HPDE6-E6E7 (cell line): ENCODE results near the gene PACS2.
"Not testable (repeated sequence)": the region's sequence is repeated elsewhere in the genome, so short reads cannot be mapped to it uniquely, and the experiment has no call there.

ENCODE experiments used
- DNase-seq: peaks from one replicate; pipeline ENCODE4 v3.0.0; 2011; ENCODE audit warnings: missing footprints; ENCODE audit errors: extremely low spot score

The PACS2 gene

GRCh38 chr14:105348945-105349699, 34.6 kb downstream of the PACS2 start:
- DNase-seq, result no peak

DNA sequence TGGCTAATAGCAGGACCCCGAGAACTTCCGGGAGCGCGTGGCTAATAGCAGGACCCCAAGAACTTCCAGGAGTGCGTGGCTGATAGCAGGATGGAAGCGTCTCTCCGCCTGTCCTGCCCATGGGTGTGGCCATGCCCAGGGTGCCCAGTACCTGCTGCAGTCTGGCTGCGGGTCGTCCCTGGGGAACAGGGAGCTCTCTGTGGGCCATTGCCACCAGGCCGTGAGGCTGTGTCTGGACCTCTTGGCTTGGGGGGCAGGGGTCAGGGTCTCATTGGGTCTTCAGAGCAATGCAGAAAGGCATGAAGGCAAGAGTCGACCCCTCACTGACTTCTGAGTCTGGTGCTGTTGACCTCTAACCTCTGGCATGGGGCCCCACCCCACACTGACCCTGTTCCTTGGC, 35.4 kb downstream of the PACS2 start:
- DNase-seq, result no peak

DNA sequence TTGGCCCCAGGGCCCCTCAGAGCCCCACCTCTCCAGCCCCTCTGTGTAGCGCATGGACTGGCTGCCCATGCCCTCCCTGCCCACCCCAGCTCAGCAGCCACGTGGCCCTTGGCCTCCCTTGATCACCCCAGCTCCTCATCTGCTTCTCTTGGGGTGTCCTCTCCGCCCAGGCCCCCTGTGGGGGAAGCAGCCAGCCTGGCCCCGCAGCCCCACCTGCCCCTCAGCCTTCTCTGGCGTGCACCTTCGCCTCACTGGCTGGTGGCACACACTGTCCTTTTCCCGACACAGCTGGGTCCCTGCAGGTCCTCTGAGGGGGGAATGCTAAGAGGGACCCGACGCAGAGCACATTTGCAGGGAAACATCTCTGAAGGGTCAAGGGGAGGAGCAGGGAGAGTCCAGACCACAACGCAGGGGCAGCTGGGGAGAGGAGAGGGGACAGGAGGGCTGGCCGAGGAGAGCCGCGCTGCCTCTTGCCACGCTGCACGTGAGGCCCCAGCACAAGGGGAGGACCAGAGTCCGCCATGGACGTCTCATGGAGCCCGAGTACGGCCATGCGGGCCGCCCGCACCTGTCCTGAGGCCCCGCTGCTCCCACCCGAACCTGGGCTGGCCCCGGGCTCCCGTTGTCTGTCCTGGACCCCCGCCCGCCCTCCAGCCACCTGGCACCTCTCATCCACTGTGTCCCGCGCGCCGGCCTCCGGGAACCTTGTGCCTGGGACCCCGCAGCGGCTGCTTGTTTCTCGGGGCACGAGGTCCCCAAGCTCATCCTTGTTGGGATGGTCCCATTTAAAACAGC, 36.1 kb downstream of the PACS2 start:
- DNase-seq, result no peak

DNA sequence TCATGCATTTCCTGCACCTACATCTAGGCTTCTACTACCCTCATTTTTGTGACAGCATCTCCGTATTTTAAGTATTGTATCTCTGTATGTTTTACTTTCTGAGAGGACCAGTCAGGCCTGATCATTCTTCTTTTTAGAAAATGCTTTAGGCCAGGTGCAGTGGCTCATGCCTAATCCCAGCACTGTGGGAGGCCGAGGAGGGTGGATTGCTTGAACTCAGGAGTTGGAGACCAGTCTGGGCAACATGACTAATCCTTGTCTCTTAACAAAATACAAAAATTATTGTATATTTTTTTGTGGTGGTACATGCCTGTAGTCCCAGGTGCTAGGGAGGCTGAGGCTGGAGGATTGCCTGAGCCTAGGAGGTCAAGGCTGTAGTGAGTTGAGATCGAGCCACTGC, 36.9 kb downstream of the PACS2 start:
- DNase-seq, result no peak

DNA sequence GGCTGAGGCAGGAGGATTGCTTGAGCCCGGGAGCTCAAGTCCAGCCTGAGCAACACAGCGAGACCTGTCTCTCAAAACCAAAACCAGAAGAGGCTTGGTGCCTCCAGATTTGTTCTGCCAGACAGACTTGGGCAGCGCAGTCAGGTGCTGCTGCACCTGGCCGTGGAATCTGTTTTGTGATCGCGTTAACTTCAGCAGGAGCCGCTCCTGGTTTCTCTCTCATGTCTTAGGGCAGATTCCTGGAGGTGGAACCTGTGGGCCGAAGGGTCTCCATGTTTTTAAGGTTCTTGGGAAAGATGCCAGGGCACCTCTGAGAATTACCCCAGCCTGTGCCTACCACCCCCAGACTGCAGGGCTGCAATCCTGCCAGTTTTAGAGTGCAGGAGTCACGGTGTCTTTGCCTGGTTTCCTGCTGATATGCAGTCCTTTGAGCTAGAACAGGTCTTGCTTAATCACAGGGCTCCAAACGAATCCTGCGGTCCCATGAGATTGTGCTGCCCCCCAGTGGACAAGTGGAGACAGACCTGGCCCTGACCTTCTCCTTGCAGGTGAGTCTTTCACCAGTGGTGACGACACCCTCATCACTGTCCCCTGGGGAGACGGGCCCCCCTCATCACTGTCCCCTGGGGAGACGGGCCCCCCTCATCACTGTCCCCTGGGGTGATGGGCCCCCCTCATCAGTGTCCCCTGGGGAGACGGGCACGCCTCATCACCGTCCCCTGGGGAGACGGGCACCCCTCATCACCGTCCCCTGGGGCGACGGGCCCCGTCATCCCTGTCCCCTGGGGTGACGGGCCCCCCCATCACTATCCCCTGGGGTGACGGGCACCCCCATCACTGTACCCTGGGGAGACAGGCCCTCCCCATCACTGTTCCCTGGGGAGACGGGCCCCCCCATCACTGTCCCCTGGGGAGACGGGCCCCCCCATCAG, 37.6 kb downstream of the PACS2 start:
- peak; percentile 94 for DNase-seq

GRCh38 chr14:105353136-105353535, 38.6 kb downstream of the PACS2 start:
- DNase-seq, result no peak

GRCh38 chr14:105354541-105354940, 40.0 kb downstream of the PACS2 start:
- DNase-seq, result no peak

GRCh38 chr14:105355049-105355575, 40.6 kb downstream of the PACS2 start:
- no peak for DNase-seq

DNA sequence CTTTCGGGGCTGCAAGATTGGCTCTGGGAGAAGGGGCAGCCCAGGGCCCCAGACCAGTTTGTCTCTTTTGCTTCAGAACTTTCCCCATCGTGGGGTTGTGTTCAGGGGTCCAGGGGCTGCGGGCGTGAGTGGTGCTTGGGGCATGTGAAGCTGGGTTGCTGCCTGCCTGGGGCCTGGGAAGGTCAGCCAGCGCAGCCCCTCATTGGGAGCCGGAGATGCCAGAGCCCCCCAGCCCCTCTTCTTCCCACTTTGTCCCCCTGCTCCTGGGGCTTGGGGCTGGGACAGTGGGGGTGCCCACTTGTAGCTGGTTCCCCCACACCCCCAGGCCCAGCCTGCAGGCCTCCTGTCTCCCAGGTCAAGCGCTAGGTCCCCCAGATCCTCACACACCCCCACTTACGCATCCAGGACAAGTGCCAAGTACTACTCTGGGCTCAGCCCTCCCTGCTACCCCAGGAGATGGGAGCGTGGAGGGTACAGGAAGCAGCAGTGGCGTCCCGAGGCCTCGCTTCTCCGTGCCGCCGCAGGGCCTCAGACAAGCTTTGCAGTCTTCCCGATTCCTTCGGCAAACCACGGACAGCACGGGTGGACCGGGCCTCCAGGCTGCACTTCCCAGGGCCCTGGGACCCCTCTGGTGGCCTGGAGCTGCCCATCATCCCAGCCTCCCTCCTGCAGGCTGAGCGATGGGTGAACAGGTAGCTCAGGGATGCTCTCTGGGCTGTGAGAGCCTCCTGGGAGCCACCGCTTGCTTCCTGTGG, 41.5 kb downstream of the PACS2 start:
- DNase-seq, result no peak

GRCh38 chr14:105356927-105357326, 42.4 kb downstream of the PACS2 start:
- DNase-seq, result no peak

- DNase-seq, result no peak
Measured at GRCh38 chr14:105357626-105358025, 43.1 kb downstream of the PACS2 start.

DNA sequence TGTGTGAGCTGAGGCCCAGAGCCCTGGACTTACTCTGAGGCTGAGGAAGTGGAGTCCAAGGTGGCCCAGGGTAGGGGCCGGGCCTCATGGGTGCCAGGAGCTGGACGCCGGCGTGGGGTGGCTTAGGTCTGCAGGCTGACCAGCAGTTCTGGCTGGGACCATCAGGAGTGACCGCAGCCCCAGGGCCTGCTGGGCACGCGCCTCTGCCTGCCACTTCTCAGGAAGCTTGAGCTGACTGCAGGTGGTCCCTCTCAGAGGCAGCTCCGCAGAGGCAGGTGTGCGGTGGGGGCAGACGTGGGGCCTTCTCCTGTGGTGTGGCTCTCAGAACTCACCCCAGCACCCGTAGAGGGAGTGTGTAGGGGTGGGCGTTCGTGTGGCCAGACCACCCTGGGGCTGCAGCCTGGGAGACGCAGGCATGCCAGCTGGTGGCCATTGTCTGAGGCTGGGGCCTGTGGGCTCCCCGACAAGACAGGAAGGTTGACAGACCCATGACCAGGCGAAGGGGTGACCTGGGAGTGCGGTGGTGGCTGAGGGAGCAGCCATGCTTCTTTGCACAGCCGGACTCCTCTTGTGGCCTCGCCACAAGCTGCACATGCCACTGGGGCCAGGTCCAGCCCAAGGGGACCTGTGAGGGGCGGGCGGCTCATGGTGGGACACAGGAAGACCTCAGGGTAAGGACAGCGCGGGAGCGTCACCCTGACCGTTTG, 43.7 kb downstream of the PACS2 start:
- no peak for DNase-seq

- DNase-seq, result no peak
Measured at GRCh38 chr14:105358943-105359342, 44.4 kb downstream of the PACS2 start.

- not testable (repeated sequence) for DNase-seq
Measured at GRCh38 chr14:105361412-105361811, 46.9 kb downstream of the PACS2 start.

DNA sequence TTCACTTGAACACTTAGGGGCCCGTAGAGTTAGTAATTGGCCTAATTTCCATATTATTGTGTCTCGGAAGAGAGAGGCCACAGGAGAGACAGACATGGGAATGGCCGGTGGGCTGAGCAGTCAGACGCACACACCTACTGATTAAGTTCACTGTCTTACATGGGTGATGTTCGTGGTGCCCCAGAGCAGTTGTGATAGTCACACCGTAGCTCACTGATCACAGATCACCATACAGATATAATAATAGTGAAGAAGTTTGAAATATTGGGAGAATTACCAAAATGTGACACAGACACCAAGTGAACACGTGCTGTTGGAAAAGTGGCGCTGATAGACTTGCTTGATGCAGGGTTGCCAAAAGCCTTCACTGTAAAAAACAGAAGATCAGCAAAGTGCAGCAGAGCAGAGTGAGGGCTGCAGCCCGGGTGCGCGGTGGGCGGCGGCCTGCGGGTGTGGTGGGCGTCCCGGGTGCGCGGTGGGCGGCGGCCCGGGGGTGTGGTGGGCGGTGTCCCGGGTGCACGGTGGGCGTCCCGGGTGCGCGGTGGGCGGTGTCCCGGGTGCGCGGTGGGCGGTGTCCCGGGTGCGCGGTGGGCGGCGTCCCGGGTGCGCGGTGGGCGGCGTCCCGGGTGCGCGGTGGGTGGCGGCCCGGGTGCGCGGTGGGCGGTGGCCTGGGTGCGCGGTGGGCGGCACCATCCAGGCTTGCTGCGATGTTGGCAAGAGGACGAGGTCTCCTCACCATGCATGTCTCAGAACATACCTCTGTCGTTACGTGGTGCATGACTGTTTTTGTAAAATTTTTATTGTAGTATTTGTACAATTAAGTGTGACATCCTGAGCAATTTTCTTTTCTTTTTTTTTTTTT, 49.5 kb downstream of the PACS2 start:
- peak; percentile 35 for DNase-seq

GRCh38 chr14:105365101-105365500, 50.6 kb downstream of the PACS2 start:
- no peak for DNase-seq

DNA sequence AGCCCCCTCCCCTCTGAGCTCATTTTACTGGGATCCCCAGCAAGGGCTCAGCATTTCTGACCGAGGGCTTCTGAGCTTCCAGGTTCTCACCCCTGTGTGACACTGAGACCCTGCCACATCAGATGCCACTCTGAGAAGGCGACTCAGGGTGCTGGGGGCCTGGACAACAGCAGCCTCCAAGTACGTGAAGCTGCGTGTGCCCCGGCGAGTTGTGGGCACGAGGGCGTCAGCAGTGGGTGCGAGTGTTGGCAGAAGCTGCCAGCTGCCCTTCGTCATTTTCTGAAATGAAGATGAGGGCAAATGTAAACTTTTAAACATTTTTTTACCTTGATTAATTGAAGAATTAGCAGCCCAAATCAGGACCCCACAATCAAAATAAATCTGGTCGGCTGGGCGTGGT, 51.1 kb downstream of the PACS2 start:
- no peak for DNase-seq

GRCh38 chr14:105366386-105367074, 52.0 kb downstream of the PACS2 start:
- DNase-seq, result no peak
